ENCODE results near the gene MORN1. TPM values are rescaled to one million over a fixed set of nuclear protein-coding genes. Genes with fewer than 3 reads are reported as not detected.

MORN1 gene
- polyA plus RNA-seq, 1 donor (not counting 4 experiments of a cell fraction or from before 2014, with no cell fraction given): 2.1 TPM

- dilution Hi-C loops (cut with MboI; ENCODE audit: extremely low pct_ligation_motif_present, low sequenced_read_pairs): no loop called here
- no peak overlapping the region for H2AFZ ChIP-seq (ENCODE audit: control insufficient read depth, low read length)
- no peaks in the 10 kb centered on the region for H3K36me3 ChIP-seq (ENCODE audit: control insufficient read depth in 2 of 2, extremely low read depth in 1 of 2, insufficient read depth in 2 of 2, low read length in 2 of 2)
- no peaks in the 10 kb centered on the region for H3K9me3 ChIP-seq (ENCODE audit: control insufficient read depth, low read depth, low read length)
- DNase-seq (ENCODE audit: low read depth, low spot score) (no peak), FAIRE-seq (no peak)
- TF ChIP-seq, protein P1, sequence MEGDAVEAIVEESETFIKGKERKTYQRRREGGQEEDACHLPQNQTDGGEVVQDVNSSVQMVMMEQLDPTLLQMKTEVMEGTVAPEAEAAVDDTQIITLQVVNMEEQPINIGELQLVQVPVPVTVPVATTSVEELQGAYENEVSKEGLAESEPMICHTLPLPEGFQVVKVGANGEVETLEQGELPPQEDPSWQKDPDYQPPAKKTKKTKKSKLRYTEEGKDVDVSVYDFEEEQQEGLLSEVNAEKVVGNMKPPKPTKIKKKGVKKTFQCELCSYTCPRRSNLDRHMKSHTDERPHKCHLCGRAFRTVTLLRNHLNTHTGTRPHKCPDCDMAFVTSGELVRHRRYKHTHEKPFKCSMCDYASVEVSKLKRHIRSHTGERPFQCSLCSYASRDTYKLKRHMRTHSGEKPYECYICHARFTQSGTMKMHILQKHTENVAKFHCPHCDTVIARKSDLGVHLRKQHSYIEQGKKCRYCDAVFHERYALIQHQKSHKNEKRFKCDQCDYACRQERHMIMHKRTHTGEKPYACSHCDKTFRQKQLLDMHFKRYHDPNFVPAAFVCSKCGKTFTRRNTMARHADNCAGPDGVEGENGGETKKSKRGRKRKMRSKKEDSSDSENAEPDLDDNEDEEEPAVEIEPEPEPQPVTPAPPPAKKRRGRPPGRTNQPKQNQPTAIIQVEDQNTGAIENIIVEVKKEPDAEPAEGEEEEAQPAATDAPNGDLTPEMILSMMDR (optimal IDR thresholded peaks at IDR 0.05 in 1 of 3, IDR thresholded peaks at IDR 0.05 in 1 of 3, conservative IDR thresholded peaks at IDR 0.05 in 1 of 3; ENCODE audit: extremely low read depth in 1 of 3, insufficient read depth in 2 of 3, low read length in 3 of 3): no peak
- no peak for TF ChIP-seq EZH2 (IDR thresholded peaks at IDR 0.05; ENCODE audit: low read length)
- H3K4me2 ChIP-seq (ENCODE audit: control insufficient read depth, extremely low read depth, insufficient read depth, low read depth, low read length): no peak overlapping the region
- no peak overlapping the region for H3K4me3 ChIP-seq (ENCODE audit: control insufficient read depth in 2 of 3, extremely low read depth in 1 of 3, insufficient read depth in 2 of 3, low read depth in 1 of 3, low read length in 3 of 3)
- no peaks in the 10 kb centered on the region for H3K4me1 ChIP-seq (ENCODE audit: control insufficient read depth, extremely low read depth, insufficient read depth, low read length)
- H3K27me3 ChIP-seq (ENCODE audit: control insufficient read depth, extremely low read depth, insufficient read depth, low read length): peaks cover 11% of the 10 kb centered on the region
- H4K20me1 ChIP-seq (ENCODE audit: control insufficient read depth, extremely low read depth, insufficient read depth, low read length): no peaks in the 10 kb centered on the region
- no peak overlapping the region for H3K27ac ChIP-seq (ENCODE audit: control insufficient read depth, insufficient read depth, low read length)
- no peaks in the 10 kb centered on the region for H3K9me1 ChIP-seq (ENCODE audit: control insufficient read depth, extremely low read depth, insufficient read depth, low read length)
- H3K79me2 ChIP-seq (ENCODE audit: control insufficient read depth, insufficient read depth, low read length): no peaks in the 10 kb centered on the region
- no peak overlapping the region for H3K9ac ChIP-seq (ENCODE audit: control insufficient read depth, extremely low read depth, insufficient read depth, low read length)
These were observed 74.8 kb downstream of the MORN1 start for GRCh38 chr1:2316451-2316961.

DNA sequence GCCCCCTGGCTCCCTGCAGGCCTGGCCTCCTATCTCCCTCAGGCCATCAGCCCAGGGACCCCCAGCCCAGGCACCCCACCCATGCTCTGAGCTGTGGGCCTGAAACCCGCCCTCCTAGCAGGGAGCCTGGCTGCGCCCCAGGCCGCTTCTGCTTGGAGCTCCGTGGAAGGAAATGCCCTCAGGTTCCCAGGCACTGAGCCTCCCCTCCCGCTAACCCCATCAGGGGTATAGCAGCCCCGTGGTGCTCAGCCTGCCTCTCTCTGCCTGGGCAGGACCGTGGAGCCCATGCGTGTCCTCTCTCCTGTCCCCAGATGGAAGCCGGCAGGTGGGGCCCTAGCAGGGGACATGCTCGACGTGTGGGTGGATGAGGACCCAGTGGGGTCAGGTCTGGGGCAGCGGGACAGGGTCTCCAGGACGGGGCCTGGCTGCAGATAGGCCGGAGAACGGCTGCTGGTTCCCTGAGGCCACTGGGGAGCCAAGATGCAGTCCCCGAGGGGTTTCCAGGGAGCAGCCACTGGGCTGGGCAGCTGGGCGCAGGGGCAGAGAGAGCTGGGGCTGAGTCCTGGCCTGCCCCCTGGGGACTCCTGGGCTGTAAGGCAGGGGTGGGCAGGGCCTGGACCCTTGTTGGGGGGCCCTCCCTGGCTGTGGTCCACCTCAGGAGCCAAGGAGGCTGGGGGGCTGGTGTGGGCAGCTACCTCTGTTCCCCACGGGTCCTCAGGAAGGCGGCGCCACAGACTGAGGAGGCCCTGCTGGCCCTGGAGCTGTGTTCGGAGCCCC is 75.5 kb downstream of the MORN1 start:
- H3K9me3 ChIP-seq (ENCODE audit: control insufficient read depth, low read depth, low read length): no peaks in the 10 kb centered on the region
- no peaks in the 10 kb centered on the region for H3K36me3 ChIP-seq (ENCODE audit: control insufficient read depth in 2 of 2, extremely low read depth in 1 of 2, insufficient read depth in 2 of 2, low read length in 2 of 2)
- H2AFZ ChIP-seq (ENCODE audit: control insufficient read depth, low read length): no peak overlapping the region
- H3K4me1 ChIP-seq (ENCODE audit: control insufficient read depth, extremely low read depth, insufficient read depth, low read length): no peaks in the 10 kb centered on the region
- H3K27me3 ChIP-seq (ENCODE audit: control insufficient read depth, extremely low read depth, insufficient read depth, low read length): peaks cover 5% of the 10 kb centered on the region
- no peaks in the 10 kb centered on the region for H4K20me1 ChIP-seq (ENCODE audit: control insufficient read depth, extremely low read depth, insufficient read depth, low read length)
- no peak overlapping the region for H3K9ac ChIP-seq (ENCODE audit: control insufficient read depth, extremely low read depth, insufficient read depth, low read length)
- TF ChIP-seq, protein P1 (optimal IDR thresholded peaks at IDR 0.05 in 1 of 3, IDR thresholded peaks at IDR 0.05 in 1 of 3, conservative IDR thresholded peaks at IDR 0.05 in 1 of 3; ENCODE audit: extremely low read depth in 1 of 3, insufficient read depth in 2 of 3, low read length in 3 of 3): no peak
- no peak for TF ChIP-seq EZH2 (IDR thresholded peaks at IDR 0.05; ENCODE audit: low read length)
- H3K4me3 ChIP-seq (ENCODE audit: control insufficient read depth in 2 of 3, extremely low read depth in 1 of 3, insufficient read depth in 2 of 3, low read depth in 1 of 3, low read length in 3 of 3): no peak overlapping the region
- no peak for DNase-seq (ENCODE audit: low read depth, low spot score)
- H3K9me1 ChIP-seq (ENCODE audit: control insufficient read depth, extremely low read depth, insufficient read depth, low read length): no peaks in the 10 kb centered on the region
- no peak for FAIRE-seq
- dilution Hi-C loops (cut with MboI; ENCODE audit: extremely low pct_ligation_motif_present, low sequenced_read_pairs): no loop called here
- no peaks in the 10 kb centered on the region for H3K79me2 ChIP-seq (ENCODE audit: control insufficient read depth, insufficient read depth, low read length)
- no peak overlapping the region for H3K4me2 ChIP-seq (ENCODE audit: control insufficient read depth, extremely low read depth, insufficient read depth, low read depth, low read length)
- no peak overlapping the region for H3K27ac ChIP-seq (ENCODE audit: control insufficient read depth, insufficient read depth, low read length)
